NK-92 (cell line): ENCODE data around the gene ERCC1.
"Not testable (repeated sequence)": the region's sequence is repeated elsewhere in the genome, so short reads cannot be mapped to it uniquely, and the experiment has no call there.

Experiments used
- DNase-seq: peaks from one replicate; lab custom pipeline; 2025; ENCODE audit not compliant: unreplicated experiment; lab: John Stamatoyannopoulos, UW

The ERCC1 gene

GRCh38 chr19:45455707-45456499 lies 32.2 kb upstream of the ERCC1 start:
- DNase-seq: no peak

GRCh38 chr19:45451850-45452387 lies 28.2 kb upstream of the ERCC1 start:
- DNase-seq: no peak

- no peak for DNase-seq
Measured at GRCh38 chr19:45451131-45451849, 27.6 kb upstream of the ERCC1 start.

GRCh38 chr19:45450012-45450333 lies 26.3 kb upstream of the ERCC1 start:
- no peak for DNase-seq

GRCh38 chr19:45448887-45449299 lies 25.2 kb upstream of the ERCC1 start:
- DNase-seq: no peak

- DNase-seq: no peak
Measured at GRCh38 chr19:45448425-45448756, 24.7 kb upstream of the ERCC1 start.

GRCh38 chr19:45446944-45447343 lies 23.2 kb upstream of the ERCC1 start:
- no peak for DNase-seq

GRCh38 chr19:45446295-45446694 lies 22.6 kb upstream of the ERCC1 start:
- DNase-seq: no peak

- DNase-seq: no peak
Measured at GRCh38 chr19:45445139-45445538, 21.4 kb upstream of the ERCC1 start.

- DNase-seq: no peak
Measured at GRCh38 chr19:45444318-45445041, 20.8 kb upstream of the ERCC1 start.

GRCh38 chr19:45443462-45444317 lies 20.0 kb upstream of the ERCC1 start:
- DNase-seq: no peak

GRCh38 chr19:45442778-45443461 lies 19.2 kb upstream of the ERCC1 start:
- DNase-seq: no peak

- no peak for DNase-seq
Measured at GRCh38 chr19:45442408-45442777, 18.7 kb upstream of the ERCC1 start.

- DNase-seq: no peak
Measured at GRCh38 chr19:45440873-45441654, 17.3 kb upstream of the ERCC1 start.

GRCh38 chr19:45440259-45440638 lies 16.5 kb upstream of the ERCC1 start:
- DNase-seq: no peak

- no peak for DNase-seq
Measured at GRCh38 chr19:45439569-45440258, 16.0 kb upstream of the ERCC1 start.

GRCh38 chr19:45439190-45439568 lies 15.5 kb upstream of the ERCC1 start:
- DNase-seq: no peak

- DNase-seq: no peak
Measured at GRCh38 chr19:45437328-45437727, 13.6 kb upstream of the ERCC1 start.

GRCh38 chr19:45432543-45432942 lies 8.8 kb upstream of the ERCC1 start:
- DNase-seq: not testable (repeated sequence)
